ENCODE data around the gene NRBP1.

DNA sequence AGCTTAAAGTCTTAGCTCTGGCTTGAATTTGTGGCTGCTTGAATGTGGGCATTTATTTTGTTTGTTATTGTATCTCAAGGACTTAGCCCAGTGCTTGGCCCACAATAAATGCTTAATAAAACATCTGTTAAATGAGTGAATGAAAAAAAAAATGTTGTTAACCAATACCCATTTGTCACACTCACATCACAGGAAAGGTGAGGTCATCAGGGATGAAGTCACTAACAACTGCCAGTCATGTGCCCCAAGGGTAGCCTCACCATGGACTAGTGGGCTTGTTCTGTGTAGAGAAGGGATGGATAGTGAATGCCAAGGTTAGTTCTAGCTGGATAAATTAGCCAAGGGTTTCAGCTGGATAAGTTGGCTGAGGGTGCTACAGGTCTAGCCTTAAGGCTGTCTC lies 3.0 kb downstream of the NRBP1 start:
- TF ChIP-seq, protein P1, sequence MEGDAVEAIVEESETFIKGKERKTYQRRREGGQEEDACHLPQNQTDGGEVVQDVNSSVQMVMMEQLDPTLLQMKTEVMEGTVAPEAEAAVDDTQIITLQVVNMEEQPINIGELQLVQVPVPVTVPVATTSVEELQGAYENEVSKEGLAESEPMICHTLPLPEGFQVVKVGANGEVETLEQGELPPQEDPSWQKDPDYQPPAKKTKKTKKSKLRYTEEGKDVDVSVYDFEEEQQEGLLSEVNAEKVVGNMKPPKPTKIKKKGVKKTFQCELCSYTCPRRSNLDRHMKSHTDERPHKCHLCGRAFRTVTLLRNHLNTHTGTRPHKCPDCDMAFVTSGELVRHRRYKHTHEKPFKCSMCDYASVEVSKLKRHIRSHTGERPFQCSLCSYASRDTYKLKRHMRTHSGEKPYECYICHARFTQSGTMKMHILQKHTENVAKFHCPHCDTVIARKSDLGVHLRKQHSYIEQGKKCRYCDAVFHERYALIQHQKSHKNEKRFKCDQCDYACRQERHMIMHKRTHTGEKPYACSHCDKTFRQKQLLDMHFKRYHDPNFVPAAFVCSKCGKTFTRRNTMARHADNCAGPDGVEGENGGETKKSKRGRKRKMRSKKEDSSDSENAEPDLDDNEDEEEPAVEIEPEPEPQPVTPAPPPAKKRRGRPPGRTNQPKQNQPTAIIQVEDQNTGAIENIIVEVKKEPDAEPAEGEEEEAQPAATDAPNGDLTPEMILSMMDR (IDR thresholded peaks at IDR 0.05): no peak
- no peak for TF ChIP-seq POLR2A (IDR thresholded peaks at IDR 0.05)
